ENCODE data around the gene POU2AF2.
"Not testable (repeated sequence)": the region's sequence is repeated elsewhere in the genome, so short reads cannot be mapped to it uniquely, and the experiment has no call there.

Gene POU2AF2

GRCh38 chr11:111222821-111223455, 22.6 kb upstream of the POU2AF2 start:
- H3K9me3 ChIP-seq (ENCODE audit: control insufficient read depth, low read depth, low read length); H3K4me3 ChIP-seq (ENCODE audit: low read length); H3K4me1 ChIP-seq (ENCODE audit: control insufficient read depth, low read depth, low read length); H3K36me3 ChIP-seq (ENCODE audit: control insufficient read depth, low read depth, low read length); H3K9ac ChIP-seq (ENCODE audit: low read length); H3K27ac ChIP-seq (ENCODE audit: low read length); H3K27me3 ChIP-seq (ENCODE audit: control insufficient read depth, insufficient read depth, low read length): not testable (repeated sequence)

DNA sequence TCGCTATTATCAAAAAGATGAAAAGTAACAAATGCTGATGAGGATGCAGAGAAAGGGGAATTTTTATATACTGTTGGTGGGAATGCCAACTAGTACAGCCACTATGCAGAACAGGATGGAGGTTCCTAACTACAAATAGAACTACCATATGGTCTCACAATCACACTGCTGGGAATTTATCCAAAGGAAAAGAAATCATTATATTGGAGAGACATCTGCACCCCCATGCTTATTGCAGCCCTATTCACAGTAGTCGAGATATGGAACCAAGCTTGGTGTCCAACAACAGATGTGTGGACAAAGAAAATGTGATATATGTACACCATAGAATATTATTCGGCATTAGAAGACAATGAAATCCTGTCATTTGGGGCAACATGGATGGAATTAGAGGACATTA, 19.6 kb upstream of the POU2AF2 start:
- H3K9me3 ChIP-seq (ENCODE audit: control insufficient read depth, low read depth, low read length), result no peaks in the 10 kb centered on the region
- no peak overlapping the region for H3K4me3 ChIP-seq (ENCODE audit: low read length)
- no peak overlapping the region for H3K27ac ChIP-seq (ENCODE audit: low read length)
- H3K9ac ChIP-seq (ENCODE audit: low read length), result no peak overlapping the region
- no peaks in the 10 kb centered on the region for H3K36me3 ChIP-seq (ENCODE audit: control insufficient read depth, low read depth, low read length)
- no peaks in the 10 kb centered on the region for H3K27me3 ChIP-seq (ENCODE audit: control insufficient read depth, insufficient read depth, low read length)
- H3K4me1 ChIP-seq (ENCODE audit: control insufficient read depth, low read depth, low read length), result no peaks in the 10 kb centered on the region

GRCh38 chr11:111229604-111230003, 15.9 kb upstream of the POU2AF2 start:
- H3K9me3 ChIP-seq (ENCODE audit: control insufficient read depth, low read depth, low read length), result no peaks in the 10 kb centered on the region
- no peak overlapping the region for H3K27ac ChIP-seq (ENCODE audit: low read length)
- no peaks in the 10 kb centered on the region for H3K27me3 ChIP-seq (ENCODE audit: control insufficient read depth, insufficient read depth, low read length)
- H3K36me3 ChIP-seq (ENCODE audit: control insufficient read depth, low read depth, low read length), result no peaks in the 10 kb centered on the region
- no peak overlapping the region for H3K9ac ChIP-seq (ENCODE audit: low read length)
- H3K4me1 ChIP-seq (ENCODE audit: control insufficient read depth, low read depth, low read length), result no peaks in the 10 kb centered on the region
- H3K4me3 ChIP-seq (ENCODE audit: low read length), result no peak overlapping the region

- Histone ChIP-seq H3K9me3 (ENCODE audit: control insufficient read depth, low read depth, low read length) (no peaks in the 10 kb centered on the region), H3K36me3 (ENCODE audit: control insufficient read depth, low read depth, low read length) (no peaks in the 10 kb centered on the region), H3K9ac (ENCODE audit: low read length) (no peak overlapping the region), H3K4me3 (ENCODE audit: low read length) (no peak overlapping the region), H3K27me3 (ENCODE audit: control insufficient read depth, insufficient read depth, low read length) (no peaks in the 10 kb centered on the region), H3K4me1 (ENCODE audit: control insufficient read depth, low read depth, low read length) (no peaks in the 10 kb centered on the region), H3K27ac (ENCODE audit: low read length) (no peak overlapping the region)
Measured at GRCh38 chr11:111230122-111230465, 15.4 kb upstream of the POU2AF2 start.

DNA sequence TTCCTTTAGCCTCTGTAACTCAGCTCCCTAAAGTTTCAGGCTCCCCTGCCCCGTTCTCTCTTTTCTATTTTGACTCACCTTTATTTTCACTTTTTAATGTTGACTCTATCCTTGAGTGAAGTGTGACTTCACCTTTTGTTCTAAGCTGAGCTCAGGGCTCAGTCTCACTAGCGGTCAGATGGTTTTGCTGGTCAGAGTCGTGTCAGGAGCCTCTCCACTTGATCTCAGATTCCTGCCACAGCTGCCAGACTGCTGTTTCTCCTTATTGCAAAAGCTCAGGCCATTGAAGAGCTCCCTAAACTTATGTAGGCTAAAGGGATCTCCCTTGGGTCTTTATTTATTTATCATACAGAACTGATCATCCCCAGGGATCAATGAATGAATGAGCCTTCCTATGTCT, 13.7 kb upstream of the POU2AF2 start:
- Histone ChIP-seq H3K36me3 (ENCODE audit: control insufficient read depth, low read depth, low read length) (no peaks in the 10 kb centered on the region), H3K27ac (ENCODE audit: low read length) (no peak overlapping the region), H3K4me3 (ENCODE audit: low read length) (no peak overlapping the region), H3K27me3 (ENCODE audit: control insufficient read depth, insufficient read depth, low read length) (no peaks in the 10 kb centered on the region), H3K9me3 (ENCODE audit: control insufficient read depth, low read depth, low read length) (no peaks in the 10 kb centered on the region), H3K4me1 (ENCODE audit: control insufficient read depth, low read depth, low read length) (no peaks in the 10 kb centered on the region), H3K9ac (ENCODE audit: low read length) (no peak overlapping the region)

DNA sequence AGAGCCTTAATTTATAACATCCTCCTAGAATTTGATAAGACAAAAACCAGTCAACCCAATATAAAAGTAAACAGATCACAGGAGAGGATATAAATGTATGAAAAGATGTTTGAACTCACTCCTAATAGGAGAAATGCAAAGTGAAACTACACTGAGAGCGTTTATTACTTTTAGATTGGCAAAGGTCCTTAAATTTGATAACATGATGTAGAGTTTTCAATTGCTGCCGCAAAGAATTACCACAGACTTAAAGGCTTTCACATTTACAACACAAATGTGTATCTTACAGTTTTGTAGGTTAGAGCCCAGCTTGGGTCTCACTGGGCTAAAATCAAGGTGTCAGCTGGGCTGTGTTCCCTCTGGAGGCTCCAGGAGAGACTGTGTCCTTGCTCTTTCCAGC, 9.1 kb upstream of the POU2AF2 start:
- Histone ChIP-seq H3K9ac (ENCODE audit: low read length) (no peak overlapping the region), H3K9me3 (ENCODE audit: control insufficient read depth, low read depth, low read length) (no peaks in the 10 kb centered on the region), H3K4me1 (ENCODE audit: control insufficient read depth, low read depth, low read length) (no peaks in the 10 kb centered on the region), H3K27ac (ENCODE audit: low read length) (no peak overlapping the region), H3K27me3 (ENCODE audit: control insufficient read depth, insufficient read depth, low read length) (no peaks in the 10 kb centered on the region), H3K36me3 (ENCODE audit: control insufficient read depth, low read depth, low read length) (no peaks in the 10 kb centered on the region), H3K4me3 (ENCODE audit: low read length) (no peak overlapping the region)

GRCh38 chr11:111237926-111238325, 7.6 kb upstream of the POU2AF2 start:
- no peak overlapping the region for H3K9ac ChIP-seq (ENCODE audit: low read length)
- H3K27me3 ChIP-seq (ENCODE audit: control insufficient read depth, insufficient read depth, low read length), result no peaks in the 10 kb centered on the region
- H3K27ac ChIP-seq (ENCODE audit: low read length), result no peak overlapping the region
- no peaks in the 10 kb centered on the region for H3K36me3 ChIP-seq (ENCODE audit: control insufficient read depth, low read depth, low read length)
- no peaks in the 10 kb centered on the region for H3K9me3 ChIP-seq (ENCODE audit: control insufficient read depth, low read depth, low read length)
- no peak overlapping the region for H3K4me3 ChIP-seq (ENCODE audit: low read length)
- H3K4me1 ChIP-seq (ENCODE audit: control insufficient read depth, low read depth, low read length), result no peaks in the 10 kb centered on the region

DNA sequence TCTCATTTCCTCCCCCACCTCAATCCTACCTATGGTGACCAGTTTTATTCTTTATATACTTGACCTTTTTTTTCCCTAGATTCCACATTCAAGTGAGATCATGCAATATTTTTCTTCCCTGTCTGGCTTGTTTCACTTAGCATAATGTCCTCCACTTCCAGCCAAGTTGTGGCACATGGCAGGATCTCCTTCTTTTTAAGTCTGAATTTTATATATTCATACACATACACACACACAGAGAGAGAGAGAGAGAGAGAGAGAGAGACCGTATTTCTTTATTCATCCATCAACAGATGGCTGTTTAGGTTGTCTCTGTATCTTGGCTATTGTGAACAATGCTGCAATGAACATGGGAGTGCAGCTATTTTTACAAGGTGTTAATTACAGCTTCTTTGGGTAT, 1.4 kb downstream of the POU2AF2 start:
- H3K4me1 ChIP-seq (ENCODE audit: control insufficient read depth, low read depth, low read length), result no peaks in the 10 kb centered on the region
- no peak overlapping the region for H3K27ac ChIP-seq (ENCODE audit: low read length)
- no peaks in the 10 kb centered on the region for H3K36me3 ChIP-seq (ENCODE audit: control insufficient read depth, low read depth, low read length)
- no peaks in the 10 kb centered on the region for H3K27me3 ChIP-seq (ENCODE audit: control insufficient read depth, insufficient read depth, low read length)
- no peak overlapping the region for H3K4me3 ChIP-seq (ENCODE audit: low read length)
- no peak overlapping the region for H3K9ac ChIP-seq (ENCODE audit: low read length)
- no peaks in the 10 kb centered on the region for H3K9me3 ChIP-seq (ENCODE audit: control insufficient read depth, low read depth, low read length)

- no peak overlapping the region for H3K9ac ChIP-seq (ENCODE audit: low read length)
- no peak overlapping the region for H3K4me3 ChIP-seq (ENCODE audit: low read length)
- H3K36me3 ChIP-seq (ENCODE audit: control insufficient read depth, low read depth, low read length), result no peaks in the 10 kb centered on the region
- H3K4me1 ChIP-seq (ENCODE audit: control insufficient read depth, low read depth, low read length), result no peaks in the 10 kb centered on the region
- no peaks in the 10 kb centered on the region for H3K27me3 ChIP-seq (ENCODE audit: control insufficient read depth, insufficient read depth, low read length)
- no peaks in the 10 kb centered on the region for H3K9me3 ChIP-seq (ENCODE audit: control insufficient read depth, low read depth, low read length)
- H3K27ac ChIP-seq (ENCODE audit: low read length), result no peak overlapping the region
Measured at GRCh38 chr11:111250936-111251335, 5.4 kb downstream of the POU2AF2 start.

DNA sequence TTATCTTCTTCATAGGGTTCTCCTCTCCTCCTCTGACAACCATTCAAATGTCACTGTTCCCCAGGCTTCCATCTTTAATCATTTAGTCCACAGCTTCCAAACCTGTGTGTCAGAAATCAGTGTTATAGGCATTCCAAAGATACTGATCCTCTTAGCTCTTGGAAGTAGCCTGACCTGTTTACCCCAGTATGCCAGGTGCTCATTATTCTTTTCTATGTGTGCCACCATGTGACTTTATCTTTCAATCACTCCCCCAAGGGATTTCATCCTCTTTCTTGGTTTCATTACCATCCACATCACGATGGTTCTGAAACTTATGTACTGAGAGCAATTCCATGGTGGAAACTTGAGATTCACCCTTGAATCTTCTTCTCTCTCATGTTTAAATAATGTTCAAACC, 7.6 kb downstream of the POU2AF2 start:
- no peaks in the 10 kb centered on the region for H3K4me1 ChIP-seq (ENCODE audit: control insufficient read depth, low read depth, low read length)
- H3K9ac ChIP-seq (ENCODE audit: low read length), result no peak overlapping the region
- H3K36me3 ChIP-seq (ENCODE audit: control insufficient read depth, low read depth, low read length), result no peaks in the 10 kb centered on the region
- no peak overlapping the region for H3K27ac ChIP-seq (ENCODE audit: low read length)
- no peaks in the 10 kb centered on the region for H3K9me3 ChIP-seq (ENCODE audit: control insufficient read depth, low read depth, low read length)
- no peak overlapping the region for H3K4me3 ChIP-seq (ENCODE audit: low read length)
- H3K27me3 ChIP-seq (ENCODE audit: control insufficient read depth, insufficient read depth, low read length), result no peaks in the 10 kb centered on the region

DNA sequence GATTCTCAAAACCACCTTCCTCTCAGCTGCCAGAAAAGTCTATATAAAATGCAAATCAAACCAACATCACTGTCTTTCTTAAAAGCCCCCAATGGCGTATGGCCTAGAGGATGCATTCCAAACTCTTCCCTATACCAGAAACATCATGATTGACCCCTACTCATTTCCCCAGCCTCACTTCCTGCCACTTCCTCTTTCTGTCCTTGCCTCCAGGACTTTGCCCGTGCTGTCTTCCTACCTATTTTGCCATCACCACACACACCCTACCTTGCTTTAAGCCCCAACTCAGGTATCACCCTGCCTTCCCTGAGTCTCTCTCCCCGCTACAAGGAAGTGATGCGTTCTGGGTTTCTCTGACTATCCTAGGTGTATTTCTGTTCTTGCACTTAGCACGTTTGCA, 8.1 kb downstream of the POU2AF2 start:
- H3K27me3 ChIP-seq (ENCODE audit: control insufficient read depth, insufficient read depth, low read length), result no peaks in the 10 kb centered on the region
- H3K27ac ChIP-seq (ENCODE audit: low read length), result no peak overlapping the region
- H3K9ac ChIP-seq (ENCODE audit: low read length), result no peak overlapping the region
- H3K36me3 ChIP-seq (ENCODE audit: control insufficient read depth, low read depth, low read length), result no peaks in the 10 kb centered on the region
- no peaks in the 10 kb centered on the region for H3K9me3 ChIP-seq (ENCODE audit: control insufficient read depth, low read depth, low read length)
- no peak overlapping the region for H3K4me3 ChIP-seq (ENCODE audit: low read length)
- no peaks in the 10 kb centered on the region for H3K4me1 ChIP-seq (ENCODE audit: control insufficient read depth, low read depth, low read length)

DNA sequence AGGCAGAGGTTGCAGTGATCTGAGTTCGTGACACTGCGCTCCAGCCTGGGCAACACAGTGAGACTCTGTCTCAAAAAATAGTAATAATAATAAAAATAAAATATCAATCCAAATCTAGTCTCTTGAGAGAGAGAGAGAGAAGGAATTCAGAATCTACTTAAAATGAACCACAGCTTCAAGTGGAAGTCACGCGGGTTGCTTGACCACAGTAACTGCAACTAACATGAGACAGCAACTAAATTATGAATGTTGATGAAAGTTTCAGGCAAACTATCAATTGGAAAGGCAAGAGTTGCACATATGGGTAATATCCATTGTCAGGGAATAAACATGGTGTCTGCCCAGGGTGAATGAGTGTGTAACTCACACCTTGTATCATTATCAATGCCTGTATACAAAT, 12.5 kb downstream of the POU2AF2 start:
- Histone ChIP-seq H3K27me3 (ENCODE audit: control insufficient read depth, insufficient read depth, low read length) (no peaks in the 10 kb centered on the region), H3K4me3 (ENCODE audit: low read length) (no peak overlapping the region), H3K27ac (ENCODE audit: low read length) (no peak overlapping the region), H3K9me3 (ENCODE audit: control insufficient read depth, low read depth, low read length) (no peaks in the 10 kb centered on the region), H3K9ac (ENCODE audit: low read length) (no peak overlapping the region), H3K4me1 (ENCODE audit: control insufficient read depth, low read depth, low read length) (no peaks in the 10 kb centered on the region), H3K36me3 (ENCODE audit: control insufficient read depth, low read depth, low read length) (no peaks in the 10 kb centered on the region)
